ENCODE data around the gene IL20RA. TPM values are rescaled to one million over a fixed set of nuclear protein-coding genes. Genes with fewer than 3 reads are reported as not detected.

Gene IL20RA
- total RNA-seq, 1 experiment from 2014 or later = 1.6 TPM

GRCh38 chr6:136967876-136968752 is 76.7 kb downstream of the IL20RA start:
- no peaks in the 10 kb centered on the region for H3K36me3 ChIP-seq (ENCODE audit: control insufficient read depth, insufficient read depth, low read length)
- H3K4me1 ChIP-seq = peaks cover 13% of the 10 kb centered on the region
- H3K27ac Mint-ChIP-seq (ENCODE audit: unreplicated experiment) = no peak overlapping the region
- ChIA-PET CTCF (interaction anchor here (0.6 to 0.8 kb wide), 3 partner anchors 9 to 45 kb away, joined by 3 to 6 read pairs (median 5); no protein-coding TSS in a partner anchor), POLR2A (no interaction called here)
- H3K27me3 Mint-ChIP-seq (ENCODE audit: insufficient read depth, unreplicated experiment) = no peaks in the 10 kb centered on the region
- H3K36me3 Mint-ChIP-seq (ENCODE audit: insufficient read depth, unreplicated experiment) = no peaks in the 10 kb centered on the region
- peaks cover 7% of the 10 kb centered on the region for H3K4me1 Mint-ChIP-seq (ENCODE audit: low read depth, unreplicated experiment)
- H3K9me3 ChIP-seq = no peaks in the 10 kb centered on the region
- TF ChIP-seq CTCF (IDR thresholded peaks at IDR 0.05; ENCODE audit: insufficient read depth in 1 of 2, low read depth in 1 of 2, low read length in 1 of 2, severe bottlenecking in 1 of 2, unreplicated experiment in 1 of 2) = peak; percentile 65 to 73
- H3K27me3 ChIP-seq (replicated peaks; ENCODE audit: control insufficient read depth, insufficient read depth, low read length) = no peaks in the 10 kb centered on the region
- no TSS peak for BruUV-seq (replicated peaks)
- intact Hi-C loops (cut with micrococcal nuclease; ENCODE audit: unreplicated experiment) = loop anchor here (1.0 to 10.0 kb wide), 6 partner anchors 8 to 677 kb away; partner anchors contain the start of gene SLC35D3
- H3K4me3 ChIP-seq (ENCODE audit: low read depth, low read length) = no peak overlapping the region
- no peak overlapping the region for H3K4me3 Mint-ChIP-seq (ENCODE audit: unreplicated experiment)
- H3K9me3 Mint-ChIP-seq (ENCODE audit: unreplicated experiment) = peaks cover 9% of the 10 kb centered on the region
- DNase-seq = peak; percentile 78 to 80

GRCh38 chr6:136964398-136964797 is 80.4 kb downstream of the IL20RA start:
- ChIA-PET CTCF (interaction anchor here (0.5 to 1.2 kb wide), 2 partner anchors 49 to 1467 kb away, joined by 3 to 4 read pairs; partner anchors contain the start of gene AHI1), POLR2A (no interaction called here)
- no peak for DNase-seq
- Mint-ChIP-seq H3K4me3 (ENCODE audit: unreplicated experiment) (no peak overlapping the region), H3K36me3 (ENCODE audit: insufficient read depth, unreplicated experiment) (peaks cover 2% of the 10 kb centered on the region), H3K27me3 (ENCODE audit: insufficient read depth, unreplicated experiment) (no peaks in the 10 kb centered on the region), H3K27ac (ENCODE audit: unreplicated experiment) (no peak overlapping the region), H3K9me3 (ENCODE audit: unreplicated experiment) (peaks cover 9% of the 10 kb centered on the region), H3K4me1 (ENCODE audit: low read depth, unreplicated experiment) (peaks cover 15% of the 10 kb centered on the region)
- intact Hi-C loops (cut with micrococcal nuclease; ENCODE audit: unreplicated experiment) = loop anchor here (10.0 kb wide), 2 partner anchors 110 to 680 kb away; no protein-coding TSS in a partner anchor
- BruUV-seq (replicated peaks) = no TSS peak
- no peaks in the 10 kb centered on the region for H3K9me3 ChIP-seq
- H3K4me1 ChIP-seq = peaks cover 24% of the 10 kb centered on the region
- no peaks in the 10 kb centered on the region for H3K27me3 ChIP-seq (replicated peaks; ENCODE audit: control insufficient read depth, insufficient read depth, low read length)
- no peak overlapping the region for H3K4me3 ChIP-seq (ENCODE audit: low read depth, low read length)
- no peak for TF ChIP-seq CTCF (IDR thresholded peaks at IDR 0.05; ENCODE audit: insufficient read depth in 1 of 2, low read depth in 1 of 2, low read length in 1 of 2, severe bottlenecking in 1 of 2, unreplicated experiment in 1 of 2)
- H3K36me3 ChIP-seq (ENCODE audit: control insufficient read depth, insufficient read depth, low read length) = no peaks in the 10 kb centered on the region

- no TSS peak for BruUV-seq (replicated peaks)
- Histone ChIP-seq H3K27me3 (replicated peaks; ENCODE audit: control insufficient read depth, insufficient read depth, low read length) (no peaks in the 10 kb centered on the region), H3K4me1 (peaks cover 35% of the 10 kb centered on the region), H3K9me3 (no peaks in the 10 kb centered on the region), H3K4me3 (ENCODE audit: low read depth, low read length) (no peak overlapping the region), H3K36me3 (ENCODE audit: control insufficient read depth, insufficient read depth, low read length) (no peaks in the 10 kb centered on the region)
- no peaks in the 10 kb centered on the region for H3K27me3 Mint-ChIP-seq (ENCODE audit: insufficient read depth, unreplicated experiment)
- intact Hi-C loops (cut with micrococcal nuclease; ENCODE audit: unreplicated experiment) = loop anchor here (10.0 kb wide), 2 partner anchors 112 to 682 kb away; no protein-coding TSS in a partner anchor
- H3K9me3 Mint-ChIP-seq (ENCODE audit: unreplicated experiment) = no peaks in the 10 kb centered on the region
- H3K4me1 Mint-ChIP-seq (ENCODE audit: low read depth, unreplicated experiment) = peaks cover 13% of the 10 kb centered on the region
- H3K4me3 Mint-ChIP-seq (ENCODE audit: unreplicated experiment) = no peak overlapping the region
- no peak overlapping the region for H3K27ac Mint-ChIP-seq (ENCODE audit: unreplicated experiment)
- TF ChIP-seq CTCF (IDR thresholded peaks at IDR 0.05; ENCODE audit: insufficient read depth in 1 of 2, low read depth in 1 of 2, low read length in 1 of 2, severe bottlenecking in 1 of 2, unreplicated experiment in 1 of 2) = no peak
- peaks cover 5% of the 10 kb centered on the region for H3K36me3 Mint-ChIP-seq (ENCODE audit: insufficient read depth, unreplicated experiment)
- no peak for DNase-seq
- ChIA-PET POLR2A (no interaction called here), CTCF (interaction anchor here (1.0 to 1.2 kb wide), 2 partner anchors 40 to 51 kb away, joined by 3 read pairs; no protein-coding TSS in a partner anchor)
Observed at GRCh38 chr6:136963259-136963658, 81.5 kb downstream of the IL20RA start.

All from Caco-2 (cell line).